GM18505 (cell line): ENCODE results near the gene HMX1.

ENCODE experiments used
- ATAC-seq: cut with Tn5 transposase; IDR thresholded peaks from one replicate; pipeline ENCODE4 v1.9.1; 2021; ENCODE audit not compliant: unreplicated experiment
- POLR2A ChIP-seq: IDR thresholded peaks from 4 replicates; pipeline ENCODE4 v1.6.1; 2011; ENCODE audit warnings: borderline replicate concordance; ENCODE audit not compliant: insufficient read depth, insufficient read length; ENCODE audit errors: extremely low read depth

The HMX1 gene

GRCh38 chr4:8858701-8859210 is 12.9 kb downstream of the HMX1 start:
- ATAC-seq: no peak
- no peak for TF ChIP-seq POLR2A

GRCh38 chr4:8857766-8858700 is 13.6 kb downstream of the HMX1 start:
- no peak for ATAC-seq
- no peak for TF ChIP-seq POLR2A

DNA sequence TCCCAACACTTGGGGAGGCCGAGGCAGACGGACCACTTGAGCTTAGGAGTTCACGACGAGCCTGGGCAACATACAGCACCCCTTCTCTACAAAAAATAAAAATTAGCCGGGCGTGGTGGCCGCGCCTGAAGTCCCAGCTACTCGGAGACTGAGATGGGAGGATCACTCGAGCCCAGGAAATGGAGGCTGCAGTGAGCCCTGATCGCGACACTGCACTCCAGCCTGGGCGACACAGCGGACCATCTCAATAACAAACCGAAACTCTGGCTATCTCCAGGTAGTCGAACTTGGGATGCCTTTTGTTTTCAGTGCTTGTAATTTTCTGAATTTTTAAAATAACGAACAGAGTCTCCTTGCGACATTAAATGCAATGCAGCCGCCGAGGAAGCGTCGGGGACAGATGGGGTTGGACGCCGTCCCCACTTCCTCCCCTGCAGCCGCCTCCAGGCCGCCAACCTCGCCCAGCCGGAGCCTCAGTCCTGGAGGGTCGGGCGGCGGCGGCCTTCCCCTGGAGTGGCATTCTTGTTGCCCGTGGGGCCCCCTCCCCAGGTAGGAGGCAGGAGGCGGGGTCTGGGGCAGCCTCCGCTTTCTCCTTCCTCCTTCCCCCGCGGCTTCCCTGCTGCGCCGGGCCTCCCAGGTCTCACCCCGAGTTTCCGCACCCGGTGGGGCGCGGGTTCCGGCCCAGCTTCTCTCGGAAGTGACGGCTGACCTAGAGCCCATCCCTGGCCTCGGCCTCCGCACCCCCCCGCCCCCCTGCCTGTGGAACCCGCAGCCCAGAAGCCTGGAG is 14.6 kb downstream of the HMX1 start:
- no peak for ATAC-seq
- no peak for TF ChIP-seq POLR2A

GRCh38 chr4:8855818-8856245 is 15.8 kb downstream of the HMX1 start:
- ATAC-seq: no peak
- TF ChIP-seq POLR2A: no peak

- no peak for ATAC-seq
- no peak for TF ChIP-seq POLR2A
Observed at GRCh38 chr4:8854931-8855330, 16.7 kb downstream of the HMX1 start.

- no peak for ATAC-seq
- no peak for TF ChIP-seq POLR2A
Observed at GRCh38 chr4:8854016-8854415, 17.6 kb downstream of the HMX1 start.

DNA sequence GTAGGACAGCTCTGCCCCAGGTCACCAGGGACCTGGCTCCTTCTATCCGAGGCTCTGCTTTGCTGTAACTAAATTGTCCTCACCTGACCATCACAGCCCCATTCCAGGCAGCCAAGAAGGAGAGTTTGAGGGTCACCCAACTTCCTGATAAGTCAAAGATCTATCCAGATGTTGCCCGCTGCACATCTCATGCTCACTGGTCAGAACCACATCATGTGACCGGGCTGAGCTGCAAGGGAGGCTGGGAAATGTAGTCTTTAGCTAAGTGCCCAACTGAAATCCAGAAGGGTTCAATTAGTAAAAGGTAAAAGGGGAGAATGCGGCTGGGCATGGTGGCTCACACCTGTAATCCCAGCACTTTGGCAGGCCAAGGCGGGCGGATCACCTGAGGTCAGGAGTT is 18.4 kb downstream of the HMX1 start:
- no peak for ATAC-seq

GRCh38 chr4:8852118-8852704 is 19.4 kb downstream of the HMX1 start:
- TF ChIP-seq POLR2A: no peak
- ATAC-seq: no peak

More for the DNA sequence above, 18.4 kb downstream of the HMX1 start:
- no peak for TF ChIP-seq POLR2A

GRCh38 chr4:8851321-8852117 is 20.1 kb downstream of the HMX1 start:
- no peak for ATAC-seq
- no peak for TF ChIP-seq POLR2A

GRCh38 chr4:8850830-8851188 is 20.8 kb downstream of the HMX1 start:
- ATAC-seq: no peak
- TF ChIP-seq POLR2A: no peak

- no peak for TF ChIP-seq POLR2A
Observed at GRCh38 chr4:8850074-8850829, 21.4 kb downstream of the HMX1 start.

DNA sequence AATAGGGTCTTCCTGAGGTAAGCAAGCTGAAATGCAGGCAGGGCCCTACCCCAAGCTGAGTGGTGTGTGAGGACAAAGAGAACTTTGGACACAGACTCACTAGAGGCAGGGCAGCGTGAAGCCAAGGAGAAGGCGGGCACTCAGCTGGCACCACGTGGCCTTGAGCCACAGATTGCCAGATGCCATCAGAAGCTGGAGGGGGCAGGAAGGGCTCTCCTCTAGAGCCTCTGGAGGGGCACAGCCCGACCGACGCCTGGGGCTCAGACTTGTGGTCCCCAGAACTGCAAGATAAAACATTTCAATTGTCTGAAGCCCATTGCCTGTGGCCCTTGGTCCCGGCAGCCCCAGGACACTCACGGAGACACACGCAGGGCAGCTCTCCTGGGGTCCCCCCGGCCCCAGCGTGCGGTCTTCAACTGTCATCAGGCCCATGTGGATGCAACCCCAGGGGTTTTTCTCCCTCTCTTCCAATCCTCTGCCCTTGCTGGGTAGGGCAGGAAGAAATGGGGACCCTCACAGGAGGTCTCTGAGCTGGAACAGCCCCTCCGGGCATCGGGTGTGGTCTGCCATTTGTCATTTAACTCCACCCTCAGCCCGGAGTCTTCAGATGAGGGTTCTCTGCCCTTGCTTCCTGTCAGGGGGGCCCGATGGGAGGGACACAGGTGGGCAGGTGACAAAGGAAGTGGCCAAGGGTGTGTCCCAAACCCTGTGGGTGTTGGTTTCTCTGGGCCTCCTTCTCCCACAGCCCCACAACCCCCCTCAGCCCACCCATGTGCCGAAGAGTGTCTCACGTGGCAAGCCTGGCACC is 22.2 kb downstream of the HMX1 start:
- ATAC-seq: no peak
- no peak for TF ChIP-seq POLR2A

More at GRCh38 chr4:8850074-8850829, 21.4 kb downstream of the HMX1 start:
- ATAC-seq: no peak
